HL-60 (cell line): ENCODE data around the gene HIRA.

Source experiments
- DNase-seq, 2 experiments: peaks; one replicate each; pipeline ENCODE4 v3.0.0-alpha.2; 2010 to 2020; ENCODE audit warnings: low read depth in 1 of 2, low spot score in 1 of 2
- H3K27ac ChIP-seq: fragments of 250-450 bp; sonication (Bioruptor Pico); replicated peaks from 2 replicates; pipeline ENCODE4 v1.5.1; 2020; ENCODE audit warnings: mild to moderate bottlenecking, moderate library complexity
- H3K27me3 ChIP-seq: fragments of 250-450 bp; sonication (Bioruptor Pico); 2 replicates; pipeline ENCODE4 v1.5.1; 2021; ENCODE audit warnings: mild to moderate bottlenecking, moderate library complexity; ENCODE audit not compliant: insufficient read depth, poor library complexity, severe bottlenecking
- H3K4me3 ChIP-seq: replicated peaks from 2 replicates; pipeline ENCODE4 v1.5.1; 2011; ENCODE audit warnings: mild to moderate bottlenecking, control low read depth, low read length; ENCODE audit not compliant: insufficient read depth
- GABPA ChIP-seq: IDR thresholded peaks from 2 replicates; pipeline ENCODE4 v1.6.1; 2012; ENCODE audit warnings: low read depth
- POLR2AphosphoS5 ChIP-seq: IDR thresholded peaks from 2 replicates; pipeline ENCODE4 v1.6.1; 2012; ENCODE audit warnings: low read depth
- SPI1 ChIP-seq: IDR thresholded peaks from 2 replicates; pipeline ENCODE4 v1.6.1; 2012; ENCODE audit warnings: low read depth, mild to moderate bottlenecking, borderline replicate concordance
- TF ChIP-seq, protein P1 (sequence below): IDR thresholded peaks from 2 replicates; pipeline ENCODE4 v1.6.1; 2012; ENCODE audit warnings: low read depth; ENCODE audit not compliant: insufficient replicate concordance
- TF ChIP-seq, protein P2 (sequence below): IDR thresholded peaks from one replicate; pipeline ENCODE4 v1.5.1; 2011; ENCODE audit warnings: low read length, control low read depth, inconsistent platforms; ENCODE audit not compliant: insufficient read depth

The HIRA gene

DNA sequence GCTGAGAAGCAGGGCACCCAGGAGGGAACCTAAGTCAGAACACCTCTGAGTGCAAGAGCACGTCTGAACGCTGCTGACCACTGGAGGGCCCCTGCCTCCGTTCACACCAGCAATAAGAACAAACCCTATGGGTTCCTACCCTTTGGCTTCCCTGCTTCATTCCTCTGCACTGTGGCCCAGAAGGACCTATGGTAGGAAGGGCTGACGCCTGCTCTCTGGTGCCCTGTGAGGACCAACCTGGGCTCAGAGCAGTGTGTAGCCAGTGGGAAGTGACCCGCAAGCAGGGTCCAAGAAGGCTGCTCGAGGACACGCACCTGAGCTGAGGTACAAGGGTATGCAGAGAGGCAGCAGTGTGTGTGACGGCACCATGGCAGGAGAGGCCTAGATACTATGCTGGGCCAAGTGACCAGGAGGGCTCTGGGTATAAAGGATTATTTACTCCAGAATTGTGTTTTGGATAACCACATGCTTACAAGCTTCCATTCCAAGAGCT is 71.2 kb downstream of the HIRA start:
- no peak for DNase-seq
- H3K27me3 ChIP-seq, result no peaks in the 10 kb centered on the region
- H3K27ac ChIP-seq, result no peak overlapping the region
- TF ChIP-seq SPI1 (no peak), POLR2AphosphoS5 (no peak), GABPA (no peak)
- TF ChIP-seq, protein P1, sequence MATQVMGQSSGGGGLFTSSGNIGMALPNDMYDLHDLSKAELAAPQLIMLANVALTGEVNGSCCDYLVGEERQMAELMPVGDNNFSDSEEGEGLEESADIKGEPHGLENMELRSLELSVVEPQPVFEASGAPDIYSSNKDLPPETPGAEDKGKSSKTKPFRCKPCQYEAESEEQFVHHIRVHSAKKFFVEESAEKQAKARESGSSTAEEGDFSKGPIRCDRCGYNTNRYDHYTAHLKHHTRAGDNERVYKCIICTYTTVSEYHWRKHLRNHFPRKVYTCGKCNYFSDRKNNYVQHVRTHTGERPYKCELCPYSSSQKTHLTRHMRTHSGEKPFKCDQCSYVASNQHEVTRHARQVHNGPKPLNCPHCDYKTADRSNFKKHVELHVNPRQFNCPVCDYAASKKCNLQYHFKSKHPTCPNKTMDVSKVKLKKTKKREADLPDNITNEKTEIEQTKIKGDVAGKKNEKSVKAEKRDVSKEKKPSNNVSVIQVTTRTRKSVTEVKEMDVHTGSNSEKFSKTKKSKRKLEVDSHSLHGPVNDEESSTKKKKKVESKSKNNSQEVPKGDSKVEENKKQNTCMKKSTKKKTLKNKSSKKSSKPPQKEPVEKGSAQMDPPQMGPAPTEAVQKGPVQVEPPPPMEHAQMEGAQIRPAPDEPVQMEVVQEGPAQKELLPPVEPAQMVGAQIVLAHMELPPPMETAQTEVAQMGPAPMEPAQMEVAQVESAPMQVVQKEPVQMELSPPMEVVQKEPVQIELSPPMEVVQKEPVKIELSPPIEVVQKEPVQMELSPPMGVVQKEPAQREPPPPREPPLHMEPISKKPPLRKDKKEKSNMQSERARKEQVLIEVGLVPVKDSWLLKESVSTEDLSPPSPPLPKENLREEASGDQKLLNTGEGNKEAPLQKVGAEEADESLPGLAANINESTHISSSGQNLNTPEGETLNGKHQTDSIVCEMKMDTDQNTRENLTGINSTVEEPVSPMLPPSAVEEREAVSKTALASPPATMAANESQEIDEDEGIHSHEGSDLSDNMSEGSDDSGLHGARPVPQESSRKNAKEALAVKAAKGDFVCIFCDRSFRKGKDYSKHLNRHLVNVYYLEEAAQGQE, result no peak
- TF ChIP-seq, protein P2, sequence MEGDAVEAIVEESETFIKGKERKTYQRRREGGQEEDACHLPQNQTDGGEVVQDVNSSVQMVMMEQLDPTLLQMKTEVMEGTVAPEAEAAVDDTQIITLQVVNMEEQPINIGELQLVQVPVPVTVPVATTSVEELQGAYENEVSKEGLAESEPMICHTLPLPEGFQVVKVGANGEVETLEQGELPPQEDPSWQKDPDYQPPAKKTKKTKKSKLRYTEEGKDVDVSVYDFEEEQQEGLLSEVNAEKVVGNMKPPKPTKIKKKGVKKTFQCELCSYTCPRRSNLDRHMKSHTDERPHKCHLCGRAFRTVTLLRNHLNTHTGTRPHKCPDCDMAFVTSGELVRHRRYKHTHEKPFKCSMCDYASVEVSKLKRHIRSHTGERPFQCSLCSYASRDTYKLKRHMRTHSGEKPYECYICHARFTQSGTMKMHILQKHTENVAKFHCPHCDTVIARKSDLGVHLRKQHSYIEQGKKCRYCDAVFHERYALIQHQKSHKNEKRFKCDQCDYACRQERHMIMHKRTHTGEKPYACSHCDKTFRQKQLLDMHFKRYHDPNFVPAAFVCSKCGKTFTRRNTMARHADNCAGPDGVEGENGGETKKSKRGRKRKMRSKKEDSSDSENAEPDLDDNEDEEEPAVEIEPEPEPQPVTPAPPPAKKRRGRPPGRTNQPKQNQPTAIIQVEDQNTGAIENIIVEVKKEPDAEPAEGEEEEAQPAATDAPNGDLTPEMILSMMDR, result no peak
- H3K4me3 ChIP-seq, result no peak overlapping the region

DNA sequence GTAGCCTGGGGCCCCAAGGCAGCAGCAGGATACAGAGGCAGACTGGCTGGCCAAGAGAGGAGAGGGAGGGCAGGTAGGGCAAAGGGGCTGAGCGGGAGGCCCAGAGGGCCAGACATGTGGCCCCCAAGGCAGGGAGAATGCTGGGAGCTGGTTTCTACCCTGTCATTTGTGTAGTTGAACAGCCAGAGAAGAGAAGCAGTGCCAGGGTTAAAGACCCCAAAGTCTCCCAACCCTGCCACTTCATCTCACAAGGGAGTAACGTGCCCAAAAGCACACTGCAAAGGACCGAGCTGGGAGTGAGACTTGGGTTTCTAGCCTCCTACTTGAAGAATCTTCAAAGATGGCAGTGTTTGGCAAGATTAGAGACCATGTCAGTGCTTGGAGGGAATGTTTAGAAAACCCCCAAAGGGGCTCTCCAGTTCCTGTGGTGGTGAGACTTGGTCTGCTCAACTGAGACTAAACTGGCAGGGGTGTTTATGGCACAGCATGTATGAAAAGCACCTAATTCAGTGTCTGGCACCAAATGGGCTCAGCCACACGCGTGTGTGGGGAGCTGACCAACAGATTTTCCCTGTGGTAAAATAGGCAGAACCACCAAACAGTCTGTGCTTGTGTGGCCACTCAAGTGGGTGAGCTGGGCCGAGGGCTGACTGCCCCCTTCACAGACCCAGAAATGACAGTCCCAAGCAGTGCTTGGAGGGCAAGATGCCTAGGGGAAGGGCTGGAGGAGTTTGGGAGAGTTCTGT is 71.8 kb downstream of the HIRA start:
- TF ChIP-seq SPI1, result no peak
- TF ChIP-seq GABPA, result no peak
- no peak for TF ChIP-seq POLR2AphosphoS5
- TF ChIP-seq, protein P2, result no peak
- TF ChIP-seq, protein P1, result no peak
- Histone ChIP-seq H3K4me3 (no peak overlapping the region), H3K27ac (no peak overlapping the region), H3K27me3 (no peaks in the 10 kb centered on the region)
- DNase-seq, result no peak

DNA sequence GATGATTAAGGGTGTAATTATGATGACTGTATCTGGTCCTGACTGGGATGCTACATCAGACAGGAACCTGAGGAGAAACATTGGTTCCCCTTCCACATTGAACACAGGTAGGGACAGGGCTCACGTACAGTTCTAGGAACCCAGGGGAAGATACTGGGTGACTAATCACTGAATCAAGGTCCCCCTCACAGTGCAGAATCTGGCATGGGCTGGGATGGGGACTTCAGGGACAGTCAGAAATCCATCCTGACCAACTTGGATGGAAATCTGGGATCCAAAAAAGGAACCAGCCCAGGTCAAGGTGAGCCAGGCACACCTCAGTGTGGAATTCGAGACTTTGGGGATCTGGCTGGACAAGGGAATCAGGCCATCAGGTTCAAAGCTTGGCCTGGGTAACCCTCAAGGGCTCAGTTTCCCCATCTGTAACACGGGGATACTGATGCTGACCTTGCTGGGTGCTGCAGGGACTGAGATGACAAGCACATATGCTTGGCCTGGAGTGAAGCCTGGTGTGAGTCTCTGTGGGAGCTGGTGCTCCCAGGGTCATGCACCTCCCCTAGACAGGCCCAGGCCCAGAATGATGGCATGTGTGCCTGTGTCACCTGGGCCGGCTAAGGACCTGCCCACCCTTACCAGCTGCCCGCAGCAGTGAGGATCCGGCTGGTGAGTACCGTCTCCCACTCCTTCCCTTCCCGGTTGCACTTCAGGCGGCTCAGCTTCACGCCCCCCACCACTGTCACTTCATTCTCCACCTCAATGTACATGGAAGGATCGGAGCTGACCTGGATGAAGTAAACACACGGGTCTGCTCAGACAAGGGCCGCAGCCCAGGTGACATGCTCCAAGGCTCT is 72.6 kb downstream of the HIRA start:
- no peak for TF ChIP-seq POLR2AphosphoS5
- TF ChIP-seq, protein P1, result no peak
- TF ChIP-seq GABPA, result no peak
- TF ChIP-seq SPI1, result no peak
- TF ChIP-seq, protein P2, result no peak
- H3K27ac ChIP-seq, result no peak overlapping the region

More for the DNA sequence above, 72.6 kb downstream of the HIRA start:
- H3K27me3 ChIP-seq, result no peaks in the 10 kb centered on the region
- DNase-seq, result no peak
- H3K4me3 ChIP-seq, result no peak overlapping the region
